SK-N-DZ (cell line): ENCODE results near the gene SGF29. TPM values are rescaled to one million over a fixed set of nuclear protein-coding genes. Genes with fewer than 3 reads are reported as not detected.
"Not testable (repeated sequence)": the region's sequence is repeated elsewhere in the genome, so short reads cannot be mapped to it uniquely, and the experiment has no call there.

Experiments used
- DNase-seq: peaks from one replicate; pipeline ENCODE4 v3.0.0-alpha.2; 2015; ENCODE audit warnings: low spot score
- polyA plus RNA-seq, 2 experiments: library from polyadenylated mRNA; depleted of rRNA; stranded (reverse); fragments of >200 nt; gene quantifications; 2 replicates each; pipeline ENCODE4 v1.2.3, GENCODE V29; 2014

The SGF29 gene
- polyA plus RNA-seq (2014; cell fraction: cytosol; rRNA removed) = 26.5 and 27.3 TPM in 2 replicates
- polyA plus RNA-seq (2014; cell fraction: nucleus; rRNA removed) = 39.8 and 47.2 TPM in 2 replicates

DNA sequence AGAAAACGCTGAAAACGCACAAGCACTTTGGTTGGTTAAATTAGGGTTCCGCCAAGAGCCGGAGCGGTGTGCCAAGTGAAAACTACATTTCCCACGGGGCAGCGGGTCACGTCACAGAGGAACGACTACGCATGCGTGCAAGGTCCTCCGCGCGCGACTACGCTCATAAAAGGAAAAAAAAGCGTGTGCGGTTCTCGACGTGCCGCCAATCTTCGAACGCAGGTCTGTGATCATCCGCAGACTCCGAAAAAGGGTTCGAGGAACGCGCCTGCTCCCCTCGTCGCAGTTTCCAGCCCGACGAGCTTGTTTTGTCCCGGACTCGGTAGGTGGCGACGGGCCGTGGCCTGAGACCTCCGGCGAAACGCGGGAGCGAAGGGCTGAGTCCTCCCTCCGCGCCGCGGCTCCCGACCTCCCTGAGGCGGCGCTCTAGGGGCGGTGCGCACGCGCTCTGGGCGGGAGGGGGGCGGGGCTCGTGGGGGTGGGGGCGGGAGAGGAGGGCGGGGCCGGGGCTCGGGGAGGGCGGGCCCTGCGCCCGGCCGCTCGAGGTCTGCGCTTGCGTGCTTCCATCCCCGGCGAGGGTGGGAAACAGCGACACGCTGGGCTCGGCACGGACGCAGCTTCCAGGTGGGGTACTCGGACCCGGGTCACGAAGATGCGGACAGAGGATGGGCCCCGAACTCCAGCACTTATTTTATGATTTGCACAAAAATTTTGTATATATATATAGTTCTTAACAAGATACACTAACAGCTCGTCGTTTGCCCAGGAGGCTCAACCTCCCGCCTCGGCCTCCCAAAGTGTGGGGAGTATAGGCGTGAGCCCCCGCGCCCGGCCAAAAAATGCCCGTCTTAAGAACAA lies at the start of gene SGF29:
Gene SGF29 (plus strand): TSS at position 145 of the 858 bp plus-strand sequence. CDS start 27,150 bp downstream, outside the sequence.
- peak; percentile 91 for DNase-seq

DNA sequence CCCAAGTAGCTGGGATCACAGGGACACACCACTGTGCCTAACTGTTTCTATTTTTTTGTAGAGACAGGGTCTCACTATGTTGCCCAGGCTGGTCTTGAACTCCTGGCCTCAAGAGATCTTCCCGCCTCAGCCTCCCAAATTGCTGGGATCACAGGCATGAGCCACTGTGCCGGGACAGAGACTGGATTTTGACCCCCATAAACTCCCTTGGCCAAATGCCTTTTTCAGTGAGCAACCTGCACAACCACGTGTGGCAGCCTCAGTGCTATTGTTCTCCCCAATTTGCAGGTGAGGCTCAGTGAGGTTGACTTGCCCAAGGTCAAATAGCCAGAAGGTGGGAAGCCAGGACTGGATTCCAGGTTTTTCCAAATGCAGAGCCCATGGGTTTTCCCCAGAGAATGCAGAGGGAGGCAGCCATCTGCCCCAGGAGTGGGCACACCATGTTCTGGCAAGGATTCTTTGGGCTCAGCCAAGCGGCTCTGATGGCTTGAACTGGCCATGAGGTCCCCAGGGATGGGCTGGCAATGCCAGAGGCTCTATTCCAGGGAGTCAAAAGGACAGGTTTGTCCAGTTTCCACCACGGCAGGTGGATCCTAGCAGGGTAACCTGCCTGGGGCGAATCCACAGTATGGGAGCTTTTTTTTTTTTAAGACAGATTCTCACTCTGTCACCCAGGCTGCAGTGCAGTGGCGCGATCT lies 48.9 kb upstream of the SGF29 start:
- no peak for DNase-seq

DNA sequence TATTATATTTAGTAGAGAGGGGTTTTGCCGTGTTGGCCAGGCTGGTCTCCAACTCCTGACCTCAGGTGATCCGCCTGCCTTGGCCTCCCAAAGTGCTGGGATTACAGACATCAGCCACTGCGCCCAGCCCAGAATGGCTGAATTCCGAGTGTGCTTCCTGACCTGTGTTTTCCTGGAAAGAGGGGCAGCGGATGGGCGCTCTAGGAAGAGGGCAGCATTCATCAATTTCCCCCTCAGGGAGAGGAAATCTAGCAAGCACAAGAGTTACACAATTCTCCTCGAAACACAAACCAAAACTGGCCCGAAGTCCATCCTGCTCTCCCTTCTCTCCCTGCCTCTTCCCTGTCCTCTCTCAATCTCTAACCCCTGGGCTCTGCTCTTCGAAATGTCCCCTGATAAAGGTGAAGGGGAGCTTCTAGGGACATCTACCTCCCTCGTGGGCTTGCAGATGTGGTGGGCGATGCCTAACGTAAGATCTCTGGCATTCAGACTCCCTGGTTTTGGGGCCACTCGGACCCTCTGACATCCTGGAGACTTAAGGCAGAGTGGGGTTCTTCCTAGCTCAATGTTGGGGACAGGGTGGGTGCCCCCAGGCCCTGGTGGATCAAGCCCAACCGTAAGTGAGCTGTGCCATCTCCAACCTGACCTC lies 48.1 kb upstream of the SGF29 start:
- DNase-seq = no peak

GRCh38 chr16:28511031-28511430 lies 42.7 kb upstream of the SGF29 start:
- no peak for DNase-seq

- DNase-seq = no peak
Measured at GRCh38 chr16:28511801-28512789, 41.6 kb upstream of the SGF29 start.

DNA sequence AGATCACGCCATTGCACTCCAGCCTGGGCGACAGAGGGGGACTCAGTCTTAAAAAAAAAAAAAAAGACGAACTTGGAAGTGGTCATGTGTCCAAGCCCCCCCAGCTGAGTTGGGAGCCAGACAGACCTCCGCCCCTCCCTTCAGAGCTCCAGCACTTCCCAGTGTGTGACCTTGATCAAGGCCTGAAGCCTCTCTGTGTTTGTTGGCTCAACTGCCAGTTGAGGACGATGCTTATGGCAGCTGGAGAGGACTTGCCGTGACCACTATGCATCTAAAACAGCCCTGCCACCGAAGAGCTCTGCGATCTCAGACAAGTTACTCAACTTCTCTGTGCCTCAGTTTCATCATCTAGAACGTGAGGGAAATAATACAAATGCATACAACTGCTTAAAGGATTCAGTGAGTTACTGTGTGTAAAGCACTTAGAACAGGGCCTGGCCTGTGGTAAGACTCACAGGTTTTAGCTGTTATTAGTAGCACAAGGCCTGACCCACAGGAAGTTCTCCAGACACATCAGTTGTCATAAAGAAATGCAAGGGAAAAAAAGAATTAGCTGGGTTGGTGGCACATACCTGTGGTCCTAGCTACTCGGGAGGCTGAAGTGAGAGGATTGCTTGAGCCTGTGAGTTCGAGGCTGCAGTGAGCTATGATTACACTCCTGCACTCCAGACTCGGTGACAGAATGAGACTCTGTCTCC lies 40.1 kb upstream of the SGF29 start:
- no peak for DNase-seq

GRCh38 chr16:28514246-28514645 lies 39.5 kb upstream of the SGF29 start:
- DNase-seq = no peak

DNA sequence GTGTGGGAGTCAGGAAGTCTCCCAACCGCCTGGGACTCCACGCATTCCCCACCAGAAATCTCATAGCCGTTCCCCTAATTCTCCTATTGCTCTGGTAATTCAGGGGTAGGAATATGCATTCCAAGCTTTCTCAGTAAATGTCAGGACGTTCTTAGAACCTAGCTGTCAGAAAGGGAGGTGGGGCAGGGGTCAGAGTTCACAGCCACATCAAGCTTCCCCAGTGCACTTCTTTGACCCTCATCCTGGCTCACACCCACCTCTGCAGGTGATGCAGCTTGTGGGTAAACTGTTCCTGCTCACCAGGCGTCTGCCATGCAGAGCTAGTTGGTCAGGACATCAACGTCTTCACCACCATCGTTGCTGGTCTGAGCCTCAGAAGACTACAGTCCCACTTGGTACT lies 33.0 kb upstream of the SGF29 start:
- DNase-seq = no peak

GRCh38 chr16:28521436-28521835 lies 32.3 kb upstream of the SGF29 start:
- DNase-seq = no peak

- no peak for DNase-seq
Measured at GRCh38 chr16:28522792-28523191, 30.9 kb upstream of the SGF29 start.

DNA sequence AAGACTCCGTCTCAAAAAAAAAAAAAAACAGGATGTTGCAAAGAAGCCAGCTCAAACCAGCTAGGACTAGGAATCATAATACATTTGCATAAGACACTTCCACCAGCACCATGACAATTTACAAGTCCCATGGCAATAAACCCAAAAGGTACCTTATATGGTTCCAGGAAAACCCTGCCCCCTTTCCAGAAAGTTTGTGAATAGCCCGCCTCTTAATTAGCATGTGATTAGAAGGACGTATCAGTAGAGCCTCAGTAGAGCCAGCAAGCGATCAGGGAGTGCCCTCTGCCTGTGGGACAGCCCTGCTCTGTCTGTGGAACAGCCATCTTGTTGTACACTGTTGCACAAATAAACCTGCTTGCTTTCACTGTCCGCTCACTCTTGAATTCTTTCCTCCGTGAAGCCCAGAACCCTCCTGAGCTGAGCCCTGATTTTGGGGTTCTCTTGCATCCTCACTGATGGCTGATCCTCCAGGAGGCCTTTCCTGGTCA lies 29.0 kb upstream of the SGF29 start:
- no peak for DNase-seq

GRCh38 chr16:28526201-28527099 lies 27.3 kb upstream of the SGF29 start:
- DNase-seq = no peak

DNA sequence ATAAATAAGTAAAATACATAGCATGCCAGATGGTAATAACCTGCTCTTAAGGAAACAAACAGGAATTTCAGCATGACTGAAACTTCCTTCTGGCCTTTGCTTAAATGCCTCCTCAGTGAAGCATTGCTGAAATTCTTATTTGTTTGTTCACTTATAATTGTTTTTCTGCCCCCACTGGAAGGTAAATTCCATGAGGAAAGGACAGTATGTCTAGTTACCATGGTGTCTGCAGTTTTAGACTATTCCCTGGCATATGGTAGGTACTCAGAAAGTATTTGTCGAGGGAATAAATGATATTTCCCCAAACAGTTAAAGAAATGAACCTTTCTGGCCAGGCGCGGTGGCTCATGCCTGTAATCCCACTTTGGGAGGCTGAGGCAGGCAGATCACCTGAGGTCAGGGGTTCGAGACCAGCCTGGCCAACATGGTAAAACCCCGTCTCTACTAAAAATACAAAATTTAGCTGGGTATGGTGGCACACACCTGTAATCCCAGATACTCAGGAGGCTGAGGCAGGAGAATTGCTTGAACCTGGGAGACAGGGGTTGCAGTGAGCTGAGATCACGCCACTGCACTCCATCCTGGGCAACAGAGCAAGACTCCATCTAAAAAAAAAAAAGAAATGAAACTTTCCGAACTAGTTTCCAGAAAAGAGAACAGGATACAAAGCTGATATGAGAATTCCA lies 26.5 kb upstream of the SGF29 start:
- DNase-seq = not testable (repeated sequence)

GRCh38 chr16:28527985-28528384 lies 25.7 kb upstream of the SGF29 start:
- DNase-seq = no peak

DNA sequence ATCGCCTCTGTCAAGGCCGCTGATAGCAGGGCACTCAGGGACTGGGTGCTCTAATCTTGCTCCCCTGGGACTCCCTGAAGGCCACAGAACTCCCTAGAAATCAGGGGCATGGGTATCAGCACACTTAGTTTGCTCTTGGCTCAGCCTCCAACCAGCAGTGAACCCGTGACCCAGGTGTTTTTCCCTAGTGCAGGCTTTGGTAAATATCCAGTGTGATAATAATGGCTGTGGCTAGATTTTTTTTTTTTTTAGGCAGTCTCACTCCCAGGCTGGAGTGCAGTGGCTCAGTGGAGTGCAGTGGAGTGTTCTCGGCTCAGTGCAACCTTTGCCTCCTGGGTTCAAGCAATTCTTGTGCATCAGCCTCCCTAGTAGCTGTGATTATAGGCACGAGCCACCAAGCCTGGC lies 25.3 kb upstream of the SGF29 start:
- no peak for DNase-seq

DNA sequence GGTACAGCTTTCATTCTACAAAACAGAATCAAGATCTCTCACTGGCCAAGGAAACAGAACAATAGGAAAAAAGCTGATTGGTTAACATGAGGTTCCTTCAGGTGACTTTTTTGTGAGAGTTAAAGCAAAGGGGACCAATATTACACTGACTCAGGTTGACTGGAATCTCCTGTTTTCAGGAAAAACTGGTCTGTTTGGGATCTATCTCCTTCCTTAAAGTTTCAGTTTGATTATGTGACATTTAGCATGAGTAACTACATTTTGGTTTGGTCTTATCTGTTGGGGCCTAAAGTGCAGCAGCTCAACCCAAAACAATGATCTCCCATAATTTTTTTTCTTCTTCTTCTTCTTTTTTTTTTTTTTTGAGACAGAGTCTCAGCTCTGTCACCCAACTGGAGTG lies 24.6 kb upstream of the SGF29 start:
- DNase-seq = no peak

GRCh38 chr16:28531777-28532744 lies 21.7 kb upstream of the SGF29 start:
- no peak for DNase-seq
